ENCODE measurements around the gene TRABD2A. TPM values are rescaled to one million over a fixed set of nuclear protein-coding genes. Genes with fewer than 3 reads are reported as not detected.

TRABD2A gene
- total RNA-seq, 1 donor from 2014 or later: not detected

DNA sequence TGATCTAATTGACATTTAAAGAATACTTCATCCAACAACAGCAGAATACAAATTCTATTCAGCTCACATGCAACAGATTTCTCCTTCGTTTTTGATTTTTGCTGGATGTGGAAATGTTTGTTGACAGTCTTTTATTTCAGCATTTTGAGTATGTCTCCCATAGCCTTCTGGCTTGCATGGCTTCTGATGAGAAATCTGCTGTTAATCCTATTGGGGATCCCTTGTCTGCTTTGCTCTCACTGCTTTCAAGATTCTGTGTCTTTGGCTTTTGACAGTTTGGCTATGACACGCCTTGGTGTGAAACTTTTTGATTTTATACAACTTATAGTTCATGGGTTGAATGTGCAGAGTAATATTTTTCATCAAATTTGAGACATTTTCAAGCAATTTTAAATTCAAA lies 44.7 kb downstream of the TRABD2A start:
- H3K36me3 Mint-ChIP-seq (ENCODE audit: unreplicated experiment): peaks cover 12% of the 10 kb centered on the region
- DNase-seq: no peak

DNA sequence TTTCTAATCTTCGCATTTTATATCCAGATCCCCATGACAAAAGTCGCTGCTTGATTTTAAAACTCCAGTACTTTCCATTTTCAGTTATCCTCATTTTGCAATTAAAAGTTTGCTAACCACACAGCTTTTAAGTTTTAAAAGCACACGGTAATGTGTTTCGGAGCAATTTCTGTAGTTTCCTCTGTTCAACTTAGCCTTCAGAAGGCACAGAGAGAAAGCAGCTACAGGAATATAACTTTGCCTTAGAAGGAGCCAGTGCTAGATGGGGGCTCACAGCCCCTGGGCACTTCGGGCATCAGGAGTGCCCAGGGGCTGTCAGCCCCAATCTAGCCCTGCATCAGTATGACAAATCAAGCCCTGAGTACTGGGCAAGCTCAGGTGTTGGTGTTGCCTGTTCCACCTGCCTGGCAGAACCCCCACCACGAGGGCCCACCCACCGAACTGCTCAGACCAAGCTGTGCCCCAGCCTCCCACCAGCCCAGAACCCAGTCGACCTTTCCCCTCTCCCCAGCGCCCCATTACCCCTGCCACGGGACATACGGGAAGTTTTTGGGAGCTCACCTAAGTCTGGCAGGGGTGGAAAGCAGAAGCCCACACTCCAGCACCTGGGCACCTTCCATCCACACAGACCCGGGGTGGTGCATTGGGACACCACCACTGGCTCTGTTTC lies 47.3 kb downstream of the TRABD2A start:
- H3K36me3 Mint-ChIP-seq (ENCODE audit: unreplicated experiment): peaks cover 12% of the 10 kb centered on the region
- H3K9me3 Mint-ChIP-seq (ENCODE audit: unreplicated experiment): peaks cover 2% of the 10 kb centered on the region
- peaks cover 3% of the 10 kb centered on the region for H3K27me3 Mint-ChIP-seq (ENCODE audit: unreplicated experiment)
- no peaks in the 10 kb centered on the region for H3K4me1 Mint-ChIP-seq (ENCODE audit: low read depth, unreplicated experiment)
- H3K27ac Mint-ChIP-seq (ENCODE audit: unreplicated experiment): no peak overlapping the region
- no peak for DNase-seq
- TF ChIP-seq, protein P1, sequence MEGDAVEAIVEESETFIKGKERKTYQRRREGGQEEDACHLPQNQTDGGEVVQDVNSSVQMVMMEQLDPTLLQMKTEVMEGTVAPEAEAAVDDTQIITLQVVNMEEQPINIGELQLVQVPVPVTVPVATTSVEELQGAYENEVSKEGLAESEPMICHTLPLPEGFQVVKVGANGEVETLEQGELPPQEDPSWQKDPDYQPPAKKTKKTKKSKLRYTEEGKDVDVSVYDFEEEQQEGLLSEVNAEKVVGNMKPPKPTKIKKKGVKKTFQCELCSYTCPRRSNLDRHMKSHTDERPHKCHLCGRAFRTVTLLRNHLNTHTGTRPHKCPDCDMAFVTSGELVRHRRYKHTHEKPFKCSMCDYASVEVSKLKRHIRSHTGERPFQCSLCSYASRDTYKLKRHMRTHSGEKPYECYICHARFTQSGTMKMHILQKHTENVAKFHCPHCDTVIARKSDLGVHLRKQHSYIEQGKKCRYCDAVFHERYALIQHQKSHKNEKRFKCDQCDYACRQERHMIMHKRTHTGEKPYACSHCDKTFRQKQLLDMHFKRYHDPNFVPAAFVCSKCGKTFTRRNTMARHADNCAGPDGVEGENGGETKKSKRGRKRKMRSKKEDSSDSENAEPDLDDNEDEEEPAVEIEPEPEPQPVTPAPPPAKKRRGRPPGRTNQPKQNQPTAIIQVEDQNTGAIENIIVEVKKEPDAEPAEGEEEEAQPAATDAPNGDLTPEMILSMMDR (IDR thresholded peaks at IDR 0.05; ENCODE audit: partially characterized antibody, unreplicated experiment): no peak
- H3K4me3 Mint-ChIP-seq (ENCODE audit: unreplicated experiment): no peak overlapping the region

More for the DNA sequence above, 44.7 kb downstream of the TRABD2A start:
- TF ChIP-seq, protein P1 (IDR thresholded peaks at IDR 0.05; ENCODE audit: partially characterized antibody, unreplicated experiment): no peak
- Mint-ChIP-seq H3K27ac (ENCODE audit: unreplicated experiment) (no peak overlapping the region), H3K27me3 (ENCODE audit: unreplicated experiment) (peaks cover 5% of the 10 kb centered on the region), H3K9me3 (ENCODE audit: unreplicated experiment) (peaks cover 2% of the 10 kb centered on the region), H3K4me1 (ENCODE audit: low read depth, unreplicated experiment) (peaks cover 3% of the 10 kb centered on the region), H3K4me3 (ENCODE audit: unreplicated experiment) (no peak overlapping the region)

DNA sequence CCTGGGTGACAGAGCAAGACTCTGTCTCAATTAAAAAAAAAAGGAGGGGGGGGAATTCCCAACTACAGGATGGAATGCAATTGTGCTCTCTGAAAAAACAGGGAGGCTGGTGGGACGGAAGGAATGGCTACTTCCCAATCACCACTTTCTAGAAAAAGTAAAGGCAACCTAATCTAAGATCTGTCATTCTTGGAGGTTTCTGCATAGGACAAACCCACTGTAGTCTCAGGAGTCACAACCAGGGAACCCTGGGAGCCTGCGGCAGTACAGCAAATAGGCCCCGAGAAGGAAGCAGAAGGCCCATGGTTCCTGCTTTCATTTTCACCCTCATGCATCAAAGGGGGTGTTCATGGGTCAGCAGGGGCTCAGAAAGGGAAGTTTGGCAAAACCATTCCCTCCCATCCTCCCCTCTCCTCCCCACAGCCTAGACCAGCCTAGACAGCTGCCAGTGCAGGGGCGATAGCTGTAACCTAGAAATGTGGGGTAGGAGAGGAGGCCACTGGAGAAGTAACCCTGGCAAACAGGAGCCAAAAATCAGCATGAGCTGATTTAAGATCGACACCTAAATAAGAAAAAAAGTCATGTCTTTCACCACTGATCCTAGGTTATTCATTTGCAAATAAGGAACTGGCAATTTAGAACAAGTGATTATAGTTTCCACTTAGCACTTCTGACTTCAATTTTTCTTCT lies 48.0 kb downstream of the TRABD2A start:
- H3K36me3 Mint-ChIP-seq (ENCODE audit: unreplicated experiment): peaks cover 12% of the 10 kb centered on the region
- no peak overlapping the region for H3K4me3 Mint-ChIP-seq (ENCODE audit: unreplicated experiment)
- no peaks in the 10 kb centered on the region for H3K4me1 Mint-ChIP-seq (ENCODE audit: low read depth, unreplicated experiment)
- H3K9me3 Mint-ChIP-seq (ENCODE audit: unreplicated experiment): peaks cover 2% of the 10 kb centered on the region
- peaks cover 3% of the 10 kb centered on the region for H3K27me3 Mint-ChIP-seq (ENCODE audit: unreplicated experiment)
- no peak overlapping the region for H3K27ac Mint-ChIP-seq (ENCODE audit: unreplicated experiment)
- no peak for DNase-seq
- TF ChIP-seq, protein P1 (IDR thresholded peaks at IDR 0.05; ENCODE audit: partially characterized antibody, unreplicated experiment): no peak

DNA sequence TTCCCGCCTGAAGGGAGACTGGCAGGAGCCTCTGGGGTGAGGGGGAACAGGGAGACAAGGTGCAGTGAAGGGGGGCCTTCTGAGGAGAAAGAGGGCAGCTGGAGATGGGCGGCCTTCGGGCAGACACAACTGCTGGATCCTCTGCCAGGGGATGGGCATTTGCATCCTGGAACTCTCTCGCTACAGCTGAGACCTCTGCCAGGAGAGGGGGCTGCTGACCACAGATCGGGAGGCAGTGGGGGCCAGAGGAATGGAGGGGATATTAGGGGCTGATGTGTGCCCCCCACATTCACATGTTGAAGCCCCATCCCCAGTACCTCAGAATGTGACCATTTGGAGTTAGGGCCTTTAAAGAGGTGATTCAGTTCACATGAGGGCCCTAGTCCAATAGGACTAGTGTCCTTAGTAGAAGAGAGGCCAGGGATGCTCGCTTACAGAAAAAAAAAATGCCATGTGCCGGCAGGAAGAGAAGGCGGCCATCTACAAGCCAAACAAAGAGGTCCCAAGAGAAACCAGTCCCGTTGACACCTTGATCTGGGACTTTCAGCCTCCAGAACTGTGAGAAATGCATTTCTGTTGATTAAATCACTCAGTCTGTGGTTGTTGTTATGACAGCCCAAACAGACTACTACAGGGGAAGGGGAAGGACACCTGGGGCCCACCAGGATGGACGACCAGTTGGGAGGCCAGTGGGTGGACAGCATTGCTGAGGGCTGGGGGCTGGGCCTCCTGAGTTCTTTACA lies 50.0 kb downstream of the TRABD2A start:
- peaks cover 3% of the 10 kb centered on the region for H3K27me3 Mint-ChIP-seq (ENCODE audit: unreplicated experiment)
- DNase-seq: no peak

More for the DNA sequence above, 50.0 kb downstream of the TRABD2A start:
- no peak overlapping the region for H3K4me3 Mint-ChIP-seq (ENCODE audit: unreplicated experiment)
- peaks cover 4% of the 10 kb centered on the region for H3K36me3 Mint-ChIP-seq (ENCODE audit: unreplicated experiment)
- TF ChIP-seq, protein P1 (IDR thresholded peaks at IDR 0.05; ENCODE audit: partially characterized antibody, unreplicated experiment): no peak
- H3K4me1 Mint-ChIP-seq (ENCODE audit: low read depth, unreplicated experiment): no peaks in the 10 kb centered on the region
- H3K27ac Mint-ChIP-seq (ENCODE audit: unreplicated experiment): no peak overlapping the region
- peaks cover 2% of the 10 kb centered on the region for H3K9me3 Mint-ChIP-seq (ENCODE audit: unreplicated experiment)
